CD14-positive monocyte (primary cell): ENCODE measurements around the gene CCND1. TPM values are rescaled to one million over a fixed set of nuclear protein-coding genes. Genes with fewer than 3 reads are reported as not detected.

Experiments used
- DNase-seq, 3 donors: peaks; one replicate each; pipeline ENCODE4 v3.0.0-alpha.2; 2011 to 2022
- H2AFZ ChIP-seq: 2 replicates; pipeline ENCODE4 v1.6.0; 2012; ENCODE audit warnings: mild to moderate bottlenecking, low read depth, low read length, inconsistent platforms; ENCODE audit not compliant: insufficient read depth, poor library complexity, severe bottlenecking
- H3K27ac ChIP-seq, 2 donors: 1 replicate in 1 of 2; 2 replicates in 1 of 2; pipeline ENCODE4 v1.5.1; 2012 to 2013; ENCODE audit warnings: low read length in 2 of 2, control low read depth in 1 of 2, inconsistent platforms in 1 of 2, low read depth in 1 of 2, mild to moderate bottlenecking in 1 of 2
- H3K27me3 ChIP-seq, 2 donors: one replicate each; pipeline versions ENCODE4 v1.6.0 to v1.6.1; 2011 to 2013; ENCODE audit warnings: low read length in 2 of 2; ENCODE audit not compliant: control insufficient read depth in 2 of 2, insufficient read depth in 2 of 2
- H3K36me3 ChIP-seq, 2 donors: replicated peaks in 1 of 2; 1 replicate in 1 of 2; 2 replicates in 1 of 2; pipeline versions ENCODE4 v1.5.1 to v1.6.1; 2012 to 2013; ENCODE audit warnings: low read length in 2 of 2, control low read depth in 1 of 2, inconsistent platforms in 1 of 2, mild to moderate bottlenecking in 1 of 2; ENCODE audit not compliant: insufficient read depth in 2 of 2, control insufficient read depth in 1 of 2
- H3K4me1 ChIP-seq, 2 donors: 1 replicate in 1 of 2; 2 replicates in 1 of 2; pipeline versions ENCODE4 v1.5.1 to v1.6.1; 2012 to 2013; ENCODE audit warnings: low read length in 2 of 2, control low read depth in 1 of 2, inconsistent platforms in 1 of 2, mild to moderate bottlenecking in 1 of 2, moderate library complexity in 1 of 2; ENCODE audit not compliant: insufficient read depth in 2 of 2, control insufficient read depth in 1 of 2
- H3K4me2 ChIP-seq: replicated peaks from 2 replicates; pipeline ENCODE3; 2012; ENCODE audit warnings: low read length, moderate library complexity, mild to moderate bottlenecking; ENCODE audit not compliant: poor library complexity, severe bottlenecking; ENCODE audit errors: extremely low read depth
- H3K4me3 ChIP-seq, 3 experiments: fragments of 200-600 bp in 1 of 3; sonication (generic) in 1 of 3; replicated peaks in 1 of 3; 1 replicate in 2 of 3; 2 replicates in 1 of 3; pipeline ENCODE4 v1.5.1; 2011 to 2013; ENCODE audit warnings: low read length in 3 of 3, mild to moderate bottlenecking in 3 of 3, control low read depth in 2 of 3, low read depth in 2 of 3, inconsistent platforms in 1 of 3, moderate library complexity in 1 of 3
- H3K79me2 ChIP-seq: 2 replicates; pipeline ENCODE4 v1.6.0; 2012; ENCODE audit warnings: mild to moderate bottlenecking, control low read depth, inconsistent platforms, low read length, moderate library complexity; ENCODE audit not compliant: insufficient read depth
- H3K9ac ChIP-seq: 2 replicates; pipeline ENCODE4 v1.6.0; 2017; ENCODE audit warnings: low read length, mild to moderate bottlenecking; ENCODE audit not compliant: insufficient read depth, poor library complexity, severe bottlenecking
- H3K9me3 ChIP-seq, 2 donors: replicated peaks in 1 of 2; 1 replicate in 1 of 2; 2 replicates in 1 of 2; pipeline versions ENCODE4 v1.5.1 to v1.6.1; 2012 to 2013; ENCODE audit warnings: low read length in 2 of 2, control low read depth in 1 of 2; ENCODE audit not compliant: control insufficient read depth in 1 of 2, insufficient read depth in 1 of 2
- H4K20me1 ChIP-seq: 2 replicates; pipeline ENCODE4 v1.6.0; 2012; ENCODE audit warnings: mild to moderate bottlenecking, low read length, control low read depth, moderate library complexity; ENCODE audit not compliant: insufficient read depth
- H3K27ac Mint-ChIP-seq, 7 donors: one replicate each; pipeline ENCODE4 v1.8.0; 2020; ENCODE audit warnings: mild to moderate bottlenecking in 7 of 7, mixed read lengths in 7 of 7, moderate library complexity in 6 of 7, inconsistent platforms in 2 of 7
- H3K27me3 Mint-ChIP-seq, 3 donors: one replicate each; pipeline ENCODE4 v1.8.0; 2021 to 2022; ENCODE audit warnings: low read depth in 3 of 3, mild to moderate bottlenecking in 3 of 3, mixed read lengths in 3 of 3, moderate library complexity in 3 of 3, inconsistent platforms in 1 of 3
- H3K36me3 Mint-ChIP-seq, 2 donors: one replicate each; pipeline ENCODE4 v1.8.0; 2020; ENCODE audit warnings: mixed read lengths in 2 of 2, inconsistent platforms in 1 of 2, mild to moderate bottlenecking in 1 of 2
- H3K4me1 Mint-ChIP-seq: one replicate; pipeline ENCODE4 v1.8.0; 2020; ENCODE audit warnings: mild to moderate bottlenecking, mixed read lengths
- H3K4me3 Mint-ChIP-seq, 2 donors: one replicate each; pipeline ENCODE4 v1.8.0; 2020; ENCODE audit warnings: mild to moderate bottlenecking in 2 of 2, mixed read lengths in 2 of 2, moderate library complexity in 1 of 2
- H3K9me3 Mint-ChIP-seq, 7 donors: one replicate each; pipeline ENCODE4 v1.8.0; 2020 to 2022; ENCODE audit warnings: mixed read lengths in 7 of 7, mild to moderate bottlenecking in 6 of 7, moderate library complexity in 6 of 7, inconsistent platforms in 2 of 7
- CTCF ChIP-seq: fragments of 200-600 bp; IDR thresholded peaks from one replicate; pipeline ENCODE4 v1.8.0; 2022; ENCODE audit warnings: antibody characterized with exemption, mild to moderate bottlenecking
- WGBS: methylation state at CpG from one replicate; pipeline ENCODE4 v1.1.5; 2013; ENCODE audit warnings: missing lambda C conversion rate; ENCODE audit not compliant: insufficient coverage; 5-methylcytosine and 5-hydroxymethylcytosine counted together
- intact Hi-C, 2 donors: fragments of 100-400 bp; cut with micrococcal nuclease; formaldehyde crosslinking; loops; one replicate each; pipeline versions ENCODE4 v1.15.0 to v1.15.1; 2023
- polyA plus RNA-seq, 3 donors: library from polyadenylated mRNA; depleted of rRNA in 1 of 3; unstranded in 2 of 3; stranded (reverse) in 1 of 3; fragments of 300-500 nt in 2 of 3; fragments of >200 nt in 1 of 3; fragmentation: Illumina TruSeq in 2 of 3; gene quantifications; 1 replicate in 2 of 3; 2 replicates in 1 of 3; pipeline ENCODE4 v1.2.3, GENCODE V29; 2012 to 2021

The CCND1 gene
- polyA plus RNA-seq, 3 donors: 0.01 TPM; not detected in 2

- H3K27ac Mint-ChIP-seq: no peak overlapping the region
- H3K9me3 ChIP-seq: peaks cover 0 to 15% of the 10 kb centered on the region in 2 donors
- peaks cover 0 to 3% of the 10 kb centered on the region in 2 donors for H3K36me3 Mint-ChIP-seq
- 86% methylated on average over 24 of the region's 27 CpGs for WGBS
- H3K4me3 Mint-ChIP-seq: peak overlapping the region; percentile 67 to 73
- H3K4me1 Mint-ChIP-seq: peaks cover 20% of the 10 kb centered on the region
- DNase-seq: no peak
- peaks cover 20 to 49% of the 10 kb centered on the region in 2 donors for H3K27me3 ChIP-seq
- intact Hi-C loops: loop anchor here (1.0 to 5.0 kb wide), 5 partner anchors 244 to 543 kb away; partner anchors contain the start of gene MYEOV (in 1 of the 2)
- no peak overlapping the region for H3K9ac ChIP-seq
- H3K36me3 ChIP-seq: no peaks in the 10 kb centered on the region
- peak overlapping the region in 1 of 3 experiments; percentile 87 for H3K4me3 ChIP-seq
- peaks cover 0 to 9% (median 8%) of the 10 kb centered on the region in 7 donors for H3K9me3 Mint-ChIP-seq
- no peak overlapping the region for H3K27ac ChIP-seq
- peak; percentile 57 for TF ChIP-seq CTCF
- no peaks in the 10 kb centered on the region for H4K20me1 ChIP-seq
- H3K4me1 ChIP-seq: peaks cover 26 to 35% of the 10 kb centered on the region in 2 donors
- peaks cover 41 to 63% (median 41%) of the 10 kb centered on the region in 3 donors for H3K27me3 Mint-ChIP-seq
- no peak overlapping the region for H2AFZ ChIP-seq
- H3K4me2 ChIP-seq: peak overlapping the region; percentile 95
- no peaks in the 10 kb centered on the region for H3K79me2 ChIP-seq
Measured at GRCh38 chr11:69643646-69644045, 2.7 kb downstream of the CCND1 start.

DNA sequence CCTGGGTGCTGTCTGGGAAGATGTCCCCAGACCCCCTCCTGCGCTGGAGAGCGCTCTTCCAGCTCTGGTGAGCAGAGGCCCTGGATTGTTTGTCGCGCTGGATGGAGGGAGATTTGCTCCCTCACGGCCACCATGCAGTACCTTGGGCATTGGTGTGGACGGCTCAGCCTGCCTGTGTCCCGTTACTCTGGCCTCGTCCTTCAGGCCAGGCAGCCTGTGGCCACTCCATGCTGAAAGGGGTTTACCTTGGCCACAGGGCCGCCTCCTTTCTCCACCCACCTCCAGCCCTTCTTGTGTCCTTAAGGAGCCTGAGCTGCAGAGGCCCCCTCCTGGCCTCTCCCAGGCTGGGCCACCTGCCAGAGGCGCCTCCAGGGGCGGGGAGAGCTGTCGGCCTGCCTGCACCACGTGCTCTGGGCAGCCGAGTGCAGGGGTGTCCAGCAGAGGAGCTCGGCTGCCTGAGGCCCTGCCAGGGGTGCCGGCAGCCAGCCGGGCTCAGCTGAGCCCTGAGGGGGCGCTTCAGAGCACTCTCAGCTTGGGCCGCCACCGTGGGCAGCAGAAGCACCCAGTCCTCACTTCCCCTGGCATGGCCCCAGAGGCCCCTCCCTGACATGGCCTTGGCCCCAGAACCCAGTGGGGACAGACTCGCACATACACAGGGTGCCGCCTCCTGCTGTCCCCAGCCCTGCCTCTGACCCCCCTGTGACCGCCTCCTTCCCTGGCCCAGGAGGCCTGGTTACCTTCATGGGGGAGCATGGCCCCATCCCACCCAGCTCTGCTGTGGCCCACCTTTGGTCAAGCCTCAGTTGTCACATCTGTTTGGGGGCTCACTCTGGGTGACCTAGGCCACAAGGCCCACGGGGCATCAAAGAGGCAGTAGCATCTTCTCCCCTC lies 3.4 kb downstream of the CCND1 start:
- Histone ChIP-seq H3K9me3 (peaks cover 0 to 15% of the 10 kb centered on the region in 2 donors), H3K27ac (no peak overlapping the region), H3K4me3 (no peak overlapping the region), H3K4me2 (no peak overlapping the region), H3K4me1 (peaks cover 19 to 28% of the 10 kb centered on the region in 2 donors), H4K20me1 (no peaks in the 10 kb centered on the region), H3K27me3 (peaks cover 20 to 42% of the 10 kb centered on the region in 2 donors), H3K9ac (no peak overlapping the region), H3K79me2 (no peaks in the 10 kb centered on the region), H2AFZ (no peak overlapping the region), H3K36me3 (no peaks in the 10 kb centered on the region)
- H3K4me1 Mint-ChIP-seq: peaks cover 17% of the 10 kb centered on the region
- peaks cover 0 to 3% of the 10 kb centered on the region in 2 donors for H3K36me3 Mint-ChIP-seq
- intact Hi-C loops: loop anchor here (5.0 kb wide), 2 partner anchors 243 to 352 kb away; partner anchors contain the start of gene MYEOV (in 1 of the 2)
- H3K9me3 Mint-ChIP-seq: peaks cover 0 to 9% (median 6%) of the 10 kb centered on the region in 7 donors
- WGBS: 50% methylated on average over 21 of the region's 24 CpGs
- peaks cover 35 to 56% (median 36%) of the 10 kb centered on the region in 3 donors for H3K27me3 Mint-ChIP-seq
- no peak for DNase-seq
- TF ChIP-seq CTCF: no peak
- H3K4me3 Mint-ChIP-seq: peak overlapping the region; percentile 67 to 73
- H3K27ac Mint-ChIP-seq: no peak overlapping the region
